Mesenchymal stem cell (in vitro differentiated cells and primary cell): ENCODE data around the gene TBL2. TPM values are rescaled to one million over a fixed set of nuclear protein-coding genes. Genes with fewer than 3 reads are reported as not detected.

Experiments used
- DNase-seq: peaks from one replicate; pipeline ENCODE4 v3.0.0-alpha.2; 2013
- H2AFZ ChIP-seq: one replicate; pipeline ENCODE4 v1.6.1; 2013; ENCODE audit warnings: low read depth, mild to moderate bottlenecking, control low read depth, inconsistent platforms, low read length, moderate library complexity
- H2AK5ac ChIP-seq: 2 replicates; pipeline ENCODE4 v1.6.1; 2013; ENCODE audit warnings: low read length, moderate library complexity, mild to moderate bottlenecking, inconsistent platforms; ENCODE audit not compliant: severe bottlenecking
- H2BK120ac ChIP-seq: one replicate; pipeline ENCODE4 v1.6.1; 2013; ENCODE audit warnings: low read depth, mild to moderate bottlenecking, inconsistent platforms, low read length, moderate library complexity
- H2BK12ac ChIP-seq, 2 experiments: one replicate each; pipeline ENCODE4 v1.6.1; 2013; ENCODE audit warnings: inconsistent platforms in 2 of 2, low read length in 2 of 2, mild to moderate bottlenecking in 2 of 2, moderate library complexity in 2 of 2, control low read depth in 1 of 2
- H2BK15ac ChIP-seq: one replicate; pipeline ENCODE4 v1.6.1; 2013; ENCODE audit warnings: mild to moderate bottlenecking, low read depth, inconsistent platforms; ENCODE audit not compliant: poor library complexity, severe bottlenecking
- H2BK5ac ChIP-seq: 2 replicates; pipeline ENCODE4 v1.6.1; 2013; ENCODE audit warnings: low read depth, mild to moderate bottlenecking, low read length, control low read depth, inconsistent platforms; ENCODE audit not compliant: poor library complexity, severe bottlenecking
- H3K14ac ChIP-seq, 2 experiments: one replicate each; pipeline ENCODE4 v1.6.1; 2013; ENCODE audit warnings: inconsistent platforms in 2 of 2, low read length in 2 of 2, control low read depth in 1 of 2, mild to moderate bottlenecking in 1 of 2, moderate library complexity in 1 of 2
- H3K18ac ChIP-seq, 2 experiments: one replicate each; pipeline ENCODE4 v1.6.1; 2013; ENCODE audit warnings: inconsistent platforms in 2 of 2, low read length in 2 of 2, control low read depth in 1 of 2, low read depth in 1 of 2, mild to moderate bottlenecking in 1 of 2
- H3K23ac ChIP-seq, 2 experiments: one replicate each; pipeline ENCODE4 v1.6.1; 2013; ENCODE audit warnings: inconsistent platforms in 2 of 2, low read length in 2 of 2, mild to moderate bottlenecking in 2 of 2, moderate library complexity in 2 of 2, control low read depth in 1 of 2
- H3K27ac ChIP-seq: 2 replicates; pipeline ENCODE4 v1.5.1; 2013; ENCODE audit warnings: mild to moderate bottlenecking, moderate library complexity, low read length, control low read depth, inconsistent platforms; ENCODE audit not compliant: poor library complexity, severe bottlenecking
- H3K27me3 ChIP-seq, 2 experiments: 2 replicates each; pipeline versions ENCODE4 v1.6.1 to v1.7.0; 2013; ENCODE audit warnings: low read length in 2 of 2, mild to moderate bottlenecking in 2 of 2, moderate library complexity in 2 of 2, control low read depth in 1 of 2, inconsistent platforms in 1 of 2; ENCODE audit not compliant: control insufficient read depth in 1 of 2, insufficient read depth in 1 of 2
- H3K36me3 ChIP-seq, 2 experiments: 2 replicates each; pipeline versions ENCODE4 v1.6.1 to v1.7.0; 2013; ENCODE audit warnings: low read length in 2 of 2, control low read depth in 1 of 2, inconsistent platforms in 1 of 2, low read depth in 1 of 2, mild to moderate bottlenecking in 1 of 2; ENCODE audit not compliant: insufficient read depth in 2 of 2, control insufficient read depth in 1 of 2
- H3K4ac ChIP-seq, 2 experiments: one replicate each; pipeline ENCODE4 v1.6.1; 2013; ENCODE audit warnings: inconsistent platforms in 2 of 2, low read length in 2 of 2, mild to moderate bottlenecking in 2 of 2, moderate library complexity in 2 of 2, control low read depth in 1 of 2, low read depth in 1 of 2
- H3K4me1 ChIP-seq: 2 replicates; pipeline ENCODE4 v1.6.1; 2013; ENCODE audit warnings: low read depth, low read length, control low read depth; ENCODE audit not compliant: control insufficient read depth, insufficient read depth
- H3K4me2 ChIP-seq: 2 replicates; pipeline ENCODE4 v1.6.1; 2013; ENCODE audit warnings: low read length, mild to moderate bottlenecking, inconsistent platforms; ENCODE audit not compliant: poor library complexity, severe bottlenecking
- H3K4me3 ChIP-seq, 2 experiments: 2 replicates each; pipeline versions ENCODE4 v1.5.1 to v1.7.0; 2013; ENCODE audit warnings: low read length in 2 of 2, mild to moderate bottlenecking in 2 of 2, control low read depth in 1 of 2, low read depth in 1 of 2; ENCODE audit not compliant: insufficient read depth in 1 of 2
- H3K79me1 ChIP-seq: replicated peaks from 2 replicates; pipeline ENCODE4 v1.6.1; 2013; ENCODE audit warnings: mild to moderate bottlenecking, control low read depth, low read length, inconsistent platforms; ENCODE audit not compliant: poor library complexity, severe bottlenecking
- H3K9ac ChIP-seq: 2 replicates; pipeline ENCODE4 v1.7.0; 2013; ENCODE audit warnings: mild to moderate bottlenecking, low read length, moderate library complexity
- H3K9me3 ChIP-seq: 2 replicates; pipeline ENCODE4 v1.7.0; 2013; ENCODE audit warnings: mild to moderate bottlenecking, low read length; ENCODE audit not compliant: control insufficient read depth
- H4K8ac ChIP-seq: one replicate; pipeline ENCODE4 v1.6.1; 2013; ENCODE audit warnings: inconsistent platforms, mild to moderate bottlenecking, low read length, moderate library complexity
- H4K91ac ChIP-seq: one replicate; pipeline ENCODE4 v1.6.1; 2013; ENCODE audit warnings: mild to moderate bottlenecking, low read length, inconsistent platforms
- WGBS: methylation state at CpG from one replicate; pipeline ENCODE4 v1.1.7; 2013; ENCODE audit warnings: mixed read lengths; 5-methylcytosine and 5-hydroxymethylcytosine counted together
- polyA plus RNA-seq, 2 experiments: library from polyadenylated mRNA; stranded (reverse); fragments of 200-250 nt; gene quantifications; one replicate each; pipeline ENCODE4 v1.2.3, GENCODE V29; 2013

The TBL2 gene, protein sequence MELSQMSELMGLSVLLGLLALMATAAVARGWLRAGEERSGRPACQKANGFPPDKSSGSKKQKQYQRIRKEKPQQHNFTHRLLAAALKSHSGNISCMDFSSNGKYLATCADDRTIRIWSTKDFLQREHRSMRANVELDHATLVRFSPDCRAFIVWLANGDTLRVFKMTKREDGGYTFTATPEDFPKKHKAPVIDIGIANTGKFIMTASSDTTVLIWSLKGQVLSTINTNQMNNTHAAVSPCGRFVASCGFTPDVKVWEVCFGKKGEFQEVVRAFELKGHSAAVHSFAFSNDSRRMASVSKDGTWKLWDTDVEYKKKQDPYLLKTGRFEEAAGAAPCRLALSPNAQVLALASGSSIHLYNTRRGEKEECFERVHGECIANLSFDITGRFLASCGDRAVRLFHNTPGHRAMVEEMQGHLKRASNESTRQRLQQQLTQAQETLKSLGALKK
- 39.1 TPM for polyA plus RNA-seq (2013, experiment 1 of 2)
- 42.0 TPM for polyA plus RNA-seq (2013, experiment 2 of 2)

DNA sequence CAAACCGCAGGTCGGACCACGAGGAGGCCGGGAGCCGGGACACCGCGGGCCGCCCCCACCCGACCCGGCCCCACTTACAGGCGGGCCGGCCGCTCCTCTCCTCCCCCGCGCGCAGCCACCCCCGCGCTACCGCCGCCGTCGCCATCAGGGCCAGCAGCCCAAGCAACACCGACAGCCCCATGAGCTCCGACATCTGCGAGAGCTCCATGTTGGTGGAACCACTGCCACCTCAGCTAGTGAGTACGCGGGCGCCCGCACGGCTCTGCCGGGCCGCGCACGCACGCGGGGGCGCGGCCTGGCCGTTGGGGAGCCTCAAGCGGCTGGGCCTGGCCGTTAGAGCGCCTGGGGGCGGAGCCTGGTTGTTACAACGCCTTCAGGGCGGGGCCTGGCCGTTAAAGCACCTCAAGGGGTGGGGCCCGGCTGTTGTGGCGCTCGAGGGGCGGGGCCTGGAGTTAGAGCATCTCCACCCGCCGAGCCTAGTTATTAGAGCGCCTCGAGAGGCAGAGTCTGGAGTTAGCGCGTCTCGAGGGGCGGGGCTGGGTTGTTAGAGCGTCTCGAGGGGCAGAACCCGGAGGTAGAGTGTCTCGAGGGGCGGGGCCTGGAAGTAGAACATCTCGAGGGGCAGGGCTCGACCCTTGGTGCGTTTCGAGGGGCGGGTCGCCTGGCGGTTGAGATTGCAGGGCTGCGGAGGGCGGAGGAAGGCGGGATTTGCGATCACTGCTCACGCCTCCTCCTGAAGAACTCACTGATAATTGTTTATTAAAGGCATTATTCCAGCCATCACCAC lies at the start of gene TBL2:
TBL2 (minus strand) TSS at position 238 of the 787 bp plus-strand sequence; CDS start at position 208, 30 bp downstream.
- under 1% methylated on average over 58 of the region's 75 CpGs for WGBS
- Histone ChIP-seq H2BK12ac (peak within 1 kb of the TSS in 1 of 2 experiments; percentile 43), H2AK5ac (no peak within 1 kb of the TSS)

DNA sequence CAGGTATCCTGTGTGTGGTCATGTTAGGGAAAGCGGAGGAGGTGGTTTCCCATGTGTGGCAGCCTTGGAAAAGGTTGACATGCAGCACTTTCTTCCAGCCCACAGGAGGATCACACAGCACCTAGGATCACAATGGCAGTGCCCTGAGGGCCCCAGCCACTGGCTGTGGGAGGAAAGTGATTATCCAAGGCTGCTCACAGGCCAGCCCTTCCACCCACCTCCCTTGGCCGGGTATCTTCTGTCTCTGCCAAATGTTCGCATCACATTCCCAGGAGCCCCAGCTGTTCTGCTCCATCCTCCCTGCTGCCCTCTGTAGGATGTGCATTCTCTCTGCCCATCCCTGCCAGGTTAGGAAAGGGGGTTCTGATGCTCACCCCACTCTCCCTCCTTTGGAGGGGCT lies 48.4 kb upstream of the TBL2 start:
- H3K23ac ChIP-seq: no peak overlapping the region
- H3K4me3 ChIP-seq: no peak overlapping the region
- H3K4ac ChIP-seq: no peak overlapping the region
- WGBS: 48% methylated on average over 3 of the region's 3 CpGs
- H2BK120ac ChIP-seq: no peak overlapping the region
- H3K27me3 ChIP-seq: peaks cover 61 to 74% of the 10 kb centered on the region in 2 experiments
- H2BK12ac ChIP-seq: no peak overlapping the region
- no peak overlapping the region for H2BK5ac ChIP-seq
- no peaks in the 10 kb centered on the region for H3K36me3 ChIP-seq
- H3K4me2 ChIP-seq: no peak overlapping the region
- H3K79me1 ChIP-seq: no peaks in the 10 kb centered on the region
- no peak overlapping the region for H3K14ac ChIP-seq
- H3K18ac ChIP-seq: no peak overlapping the region
- DNase-seq: no peak
- H3K4me1 ChIP-seq: peaks cover 17% of the 10 kb centered on the region
- no peak overlapping the region for H3K27ac ChIP-seq
- H4K91ac ChIP-seq: no peak overlapping the region
- no peak overlapping the region for H4K8ac ChIP-seq
- no peak overlapping the region for H2BK15ac ChIP-seq
- H2AFZ ChIP-seq: no peak overlapping the region
- H3K9me3 ChIP-seq: no peaks in the 10 kb centered on the region
- H3K9ac ChIP-seq: no peak overlapping the region
- no peak overlapping the region for H2AK5ac ChIP-seq

More for the DNA sequence above, at the start of gene TBL2:
- Histone ChIP-seq H4K91ac (peak within 1 kb of the TSS; percentile 83), H2BK5ac (peak within 1 kb of the TSS; percentile 71), H3K4me3 (peak within 1 kb of the TSS; percentile 89 to 95), H2BK15ac (peak within 1 kb of the TSS; percentile 26), H2BK120ac (peak within 1 kb of the TSS; percentile 1), H4K8ac (peak within 1 kb of the TSS; percentile 96), H3K14ac (peak within 1 kb of the TSS in 1 of 2 experiments; percentile 99), H3K9ac (peak within 1 kb of the TSS; percentile 96), H3K9me3 (no peaks in the 10 kb centered on the region), H3K23ac (peak within 1 kb of the TSS in 1 of 2 experiments; percentile 95), H3K27ac (peak within 1 kb of the TSS; percentile 72), H2AFZ (peak within 1 kb of the TSS; percentile 75), H3K4me2 (peak within 1 kb of the TSS; percentile 60), H3K4ac (peak within 1 kb of the TSS; percentile 91 to 98), H3K18ac (peak within 1 kb of the TSS; percentile 44 to 97), H3K4me1 (peaks cover 14% of the 10 kb centered on the region), H3K79me1 (peaks cover 13% of the 10 kb centered on the region), H3K36me3 (peaks cover 22 to 24% of the 10 kb centered on the region in 2 experiments), H3K27me3 (no peaks in the 10 kb centered on the region)
- peak; percentile 98 for DNase-seq

DNA sequence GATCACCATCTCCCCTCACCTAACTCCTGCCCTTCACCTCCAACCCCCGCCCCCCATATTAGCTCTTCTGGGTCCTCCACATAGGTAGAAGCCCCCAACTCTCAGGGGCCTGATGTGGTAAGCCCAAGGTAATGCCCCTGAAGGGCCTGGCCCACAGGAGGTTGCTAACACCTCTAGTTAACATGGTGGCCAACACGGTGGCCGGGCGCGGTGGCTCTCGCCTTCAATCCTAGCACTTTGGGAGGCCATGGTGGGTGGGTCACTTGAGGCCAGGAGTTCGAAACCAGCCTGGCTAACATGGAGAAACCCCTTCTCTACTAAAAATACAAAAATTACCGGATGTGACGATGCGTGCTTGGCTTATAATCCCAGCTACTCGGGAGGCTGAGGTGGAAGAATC lies 46.9 kb upstream of the TBL2 start:
- H3K23ac ChIP-seq: no peak overlapping the region
- H3K4ac ChIP-seq: no peak overlapping the region

DNA sequence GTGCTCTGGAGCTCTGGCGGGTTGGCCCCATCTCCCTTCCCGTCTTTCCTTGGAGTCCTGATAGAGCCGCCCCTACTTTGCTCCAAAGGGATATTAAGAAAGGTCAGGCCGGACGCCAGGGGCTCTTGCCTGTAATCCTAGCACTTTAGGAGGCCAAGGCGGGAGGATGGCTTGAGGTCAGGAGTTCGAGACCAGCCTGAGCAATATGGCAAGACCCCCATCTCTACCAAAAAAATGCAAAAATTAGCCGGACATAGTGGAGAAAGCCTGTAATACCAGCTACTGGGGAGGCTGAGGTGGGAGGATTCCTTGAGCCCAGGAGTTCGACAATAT lies 46.3 kb upstream of the TBL2 start:
- no peak overlapping the region for H2BK120ac ChIP-seq
- WGBS: 32% methylated on average over 7 of the region's 9 CpGs
- no peak overlapping the region for H3K4ac ChIP-seq
- no peak overlapping the region for H2AK5ac ChIP-seq
- no peak overlapping the region for H2AFZ ChIP-seq
- peaks cover 68 to 70% of the 10 kb centered on the region in 2 experiments for H3K27me3 ChIP-seq
- H3K4me2 ChIP-seq: no peak overlapping the region
- H3K14ac ChIP-seq: no peak overlapping the region
- H2BK15ac ChIP-seq: peak overlapping the region; percentile 15
- peaks cover 17% of the 10 kb centered on the region for H3K4me1 ChIP-seq
- no peak overlapping the region for H3K27ac ChIP-seq
- DNase-seq: no peak
- no peak overlapping the region for H3K4me3 ChIP-seq
- H4K91ac ChIP-seq: no peak overlapping the region
- H3K18ac ChIP-seq: no peak overlapping the region
- H3K9ac ChIP-seq: no peak overlapping the region
- H3K9me3 ChIP-seq: no peaks in the 10 kb centered on the region
- no peak overlapping the region for H4K8ac ChIP-seq
- no peak overlapping the region for H2BK12ac ChIP-seq
- no peak overlapping the region for H3K23ac ChIP-seq
- no peak overlapping the region for H2BK5ac ChIP-seq
- no peaks in the 10 kb centered on the region for H3K36me3 ChIP-seq
- no peaks in the 10 kb centered on the region for H3K79me1 ChIP-seq

More for the DNA sequence above, 46.9 kb upstream of the TBL2 start:
- no peak overlapping the region for H3K27ac ChIP-seq
- no peak overlapping the region for H2BK5ac ChIP-seq
- no peak overlapping the region for H2BK120ac ChIP-seq
- H3K36me3 ChIP-seq: no peaks in the 10 kb centered on the region
- WGBS: 98% methylated on average over 11 of the region's 11 CpGs
- no peak overlapping the region for H3K9ac ChIP-seq
- H4K91ac ChIP-seq: no peak overlapping the region
- H3K14ac ChIP-seq: no peak overlapping the region
- peaks cover 17% of the 10 kb centered on the region for H3K4me1 ChIP-seq
- no peaks in the 10 kb centered on the region for H3K9me3 ChIP-seq
- H2AFZ ChIP-seq: no peak overlapping the region
- no peaks in the 10 kb centered on the region for H3K79me1 ChIP-seq
- no peak overlapping the region for H4K8ac ChIP-seq
- peaks cover 68 to 70% of the 10 kb centered on the region in 2 experiments for H3K27me3 ChIP-seq
- no peak overlapping the region for H3K18ac ChIP-seq
- H2BK12ac ChIP-seq: no peak overlapping the region
- H3K4me3 ChIP-seq: no peak overlapping the region
- H2AK5ac ChIP-seq: no peak overlapping the region
- no peak overlapping the region for H2BK15ac ChIP-seq
- DNase-seq: no peak
- H3K4me2 ChIP-seq: no peak overlapping the region
